Hepatocyte (in vitro differentiated cells): ENCODE results near the gene ATXN1.

ENCODE experiments used
- EZH2phosphoT487 ChIP-seq: fragments of 200-600 bp; sonication (generic); IDR thresholded peaks from one replicate; pipeline ENCODE4 v1.6.1; 2018; ENCODE audit warnings: antibody characterized with exemption, mild to moderate bottlenecking, low read depth, moderate library complexity; ENCODE audit not compliant: unreplicated experiment, severe bottlenecking
- TF ChIP-seq, protein P1 (sequence below): fragments of 200-600 bp; sonication (generic); IDR thresholded peaks from 2 replicates; pipeline ENCODE4 v1.5.1; 2016; ENCODE audit warnings: antibody characterized with exemption, mild to moderate bottlenecking; ENCODE audit not compliant: poor library complexity

GRCh38 chr6:16473184-16473907 is 287.9 kb downstream of the ATXN1 start:
- TF ChIP-seq, protein P1, sequence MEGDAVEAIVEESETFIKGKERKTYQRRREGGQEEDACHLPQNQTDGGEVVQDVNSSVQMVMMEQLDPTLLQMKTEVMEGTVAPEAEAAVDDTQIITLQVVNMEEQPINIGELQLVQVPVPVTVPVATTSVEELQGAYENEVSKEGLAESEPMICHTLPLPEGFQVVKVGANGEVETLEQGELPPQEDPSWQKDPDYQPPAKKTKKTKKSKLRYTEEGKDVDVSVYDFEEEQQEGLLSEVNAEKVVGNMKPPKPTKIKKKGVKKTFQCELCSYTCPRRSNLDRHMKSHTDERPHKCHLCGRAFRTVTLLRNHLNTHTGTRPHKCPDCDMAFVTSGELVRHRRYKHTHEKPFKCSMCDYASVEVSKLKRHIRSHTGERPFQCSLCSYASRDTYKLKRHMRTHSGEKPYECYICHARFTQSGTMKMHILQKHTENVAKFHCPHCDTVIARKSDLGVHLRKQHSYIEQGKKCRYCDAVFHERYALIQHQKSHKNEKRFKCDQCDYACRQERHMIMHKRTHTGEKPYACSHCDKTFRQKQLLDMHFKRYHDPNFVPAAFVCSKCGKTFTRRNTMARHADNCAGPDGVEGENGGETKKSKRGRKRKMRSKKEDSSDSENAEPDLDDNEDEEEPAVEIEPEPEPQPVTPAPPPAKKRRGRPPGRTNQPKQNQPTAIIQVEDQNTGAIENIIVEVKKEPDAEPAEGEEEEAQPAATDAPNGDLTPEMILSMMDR = no peak
- no peak for TF ChIP-seq EZH2phosphoT487
